H1 (cell line): ENCODE results near the gene CCDC12. TPM values are rescaled to one million over a fixed set of nuclear protein-coding genes. Genes with fewer than 3 reads are reported as not detected.

Source experiments
- CTCF ChIA-PET: fragments of 300-600 bp; sonication (Branson Sonifier 250); formaldehyde crosslinking; loops from one replicate; lab custom pipeline; 2021; ENCODE audit not compliant: partially characterized antibody; lab: Charles Lee
- POLR2A ChIA-PET: fragments of 300-600 bp; sonication (Branson Sonifier 250); formaldehyde crosslinking; loops from one replicate; lab custom pipeline; 2021; ENCODE audit warnings: inconsistent platforms; ENCODE audit not compliant: partially characterized antibody; lab: Charles Lee
- DNase-seq, 2 experiments: peaks; one replicate each; pipeline versions ENCODE4 v3.0.0 to v3.0.0-alpha.2; 2010 to 2022; ENCODE audit warnings: low spot score in 2 of 2, low read depth in 1 of 2, mixed read lengths in 1 of 2
- FAIRE-seq: peaks from 2 replicates; lab custom pipeline; 2011; peaks lifted over from hg19 to GRCh38; lab: Jason Lieb, UNC
- H2AFZ ChIP-seq: 2 replicates; pipeline ENCODE4 v1.8.1; 2012; ENCODE audit warnings: low read length, inconsistent platforms
- H2AK5ac ChIP-seq: 2 replicates; pipeline ENCODE4 v1.6.1; 2013; ENCODE audit warnings: low read depth, low read length
- H2BK120ac ChIP-seq: replicated peaks from 2 replicates; pipeline ENCODE3; 2013; ENCODE audit warnings: low read depth, low read length, inconsistent platforms
- H2BK12ac ChIP-seq: 2 replicates; pipeline ENCODE4 v1.6.1; 2013; ENCODE audit warnings: low read depth, low read length
- H2BK15ac ChIP-seq: 2 replicates; pipeline ENCODE4 v1.6.1; 2013; ENCODE audit warnings: low read length
- H2BK20ac ChIP-seq: 2 replicates; pipeline ENCODE4 v1.6.1; 2013; ENCODE audit warnings: low read length
- H2BK5ac ChIP-seq: 2 replicates; pipeline ENCODE4 v1.6.1; 2013; ENCODE audit warnings: low read depth, low read length
- H3K14ac ChIP-seq: 2 replicates; pipeline ENCODE4 v1.6.1; 2013; ENCODE audit warnings: inconsistent platforms; ENCODE audit not compliant: insufficient read length
- H3K18ac ChIP-seq: 2 replicates; pipeline ENCODE4 v1.6.1; 2013; ENCODE audit warnings: low read length; ENCODE audit errors: extremely low read depth
- H3K23ac ChIP-seq: 2 replicates; pipeline ENCODE4 v1.6.1; 2013; ENCODE audit warnings: inconsistent platforms; ENCODE audit not compliant: insufficient read length
- H3K23me2 ChIP-seq: 2 replicates; pipeline ENCODE4 v1.6.1; 2013; ENCODE audit warnings: low read depth, low read length
- H3K27ac ChIP-seq: 2 replicates; pipeline ENCODE4 v1.6.1; 2011; ENCODE audit warnings: low read depth, low read length, inconsistent platforms
- H3K27me3 ChIP-seq, 4 experiments: replicated peaks in 1 of 4; 1 replicate in 1 of 4; 2 replicates in 3 of 4; pipeline versions ENCODE4 v1.6.1 to v1.8.1; 2011 to 2013; ENCODE audit warnings: low read length in 3 of 4, mild to moderate bottlenecking in 3 of 4, inconsistent platforms in 2 of 4, mixed read lengths in 2 of 4, moderate library complexity in 1 of 4; ENCODE audit not compliant: control insufficient read depth in 3 of 4, insufficient read depth in 3 of 4; ENCODE audit errors: extremely low read depth in 1 of 4
- H3K36me3 ChIP-seq, 4 experiments: 2 replicates each; pipeline versions ENCODE4 v1.6.1 to v1.8.1; 2011 to 2013; ENCODE audit warnings: mild to moderate bottlenecking in 4 of 4, low read length in 3 of 4, moderate library complexity in 2 of 4, control low read depth in 1 of 4, inconsistent platforms in 1 of 4; ENCODE audit not compliant: insufficient read depth in 4 of 4, control insufficient read depth in 2 of 4
- H3K4ac ChIP-seq: replicated peaks from 2 replicates; pipeline ENCODE3; 2013; ENCODE audit warnings: low read length, low read depth, mixed read lengths, inconsistent platforms; ENCODE audit not compliant: insufficient read length
- H3K4me1 ChIP-seq, 4 experiments: replicated peaks in 1 of 4; 1 replicate in 1 of 4; 2 replicates in 3 of 4; pipeline versions ENCODE4 v1.6.1 to v1.8.1; 2011 to 2013; ENCODE audit warnings: low read length in 3 of 4, inconsistent platforms in 2 of 4, mixed read lengths in 1 of 4; ENCODE audit not compliant: insufficient read depth in 4 of 4, control insufficient read depth in 3 of 4
- H3K4me2 ChIP-seq, 2 experiments: 2 replicates each; pipeline versions ENCODE4 v1.6.1 to v1.8.1; 2011 to 2013; ENCODE audit warnings: low read depth in 2 of 2, low read length in 2 of 2, control low read depth in 1 of 2, inconsistent platforms in 1 of 2, mild to moderate bottlenecking in 1 of 2; ENCODE audit not compliant: insufficient read depth in 1 of 2
- H3K4me3 ChIP-seq, 4 experiments: fragments of 200-600, 300-600 bp in 1 of 4; sonication (generic), shearing (Covaris generic), sonication (Bioruptor Twin) in 1 of 4; 2 replicates each; pipeline versions ENCODE4 v1.5.1 to v1.8.1; 2011 to 2016; ENCODE audit warnings: low read length in 4 of 4, low read depth in 3 of 4, control low read depth in 2 of 4, inconsistent platforms in 2 of 4, mild to moderate bottlenecking in 2 of 4, mixed read lengths in 1 of 4, moderate library complexity in 1 of 4; ENCODE audit not compliant: insufficient read depth in 2 of 4; ENCODE audit errors: extremely low read depth in 1 of 4
- H3K56ac ChIP-seq: replicated peaks from 2 replicates; pipeline ENCODE3; 2013; ENCODE audit warnings: low read depth, mild to moderate bottlenecking, mixed read lengths, low read length, inconsistent platforms; ENCODE audit not compliant: insufficient read length
- H3K79me1 ChIP-seq: 2 replicates; pipeline ENCODE4 v1.6.1; 2013; ENCODE audit warnings: low read depth, low read length, control low read depth
- H3K79me2 ChIP-seq, 2 experiments: 2 replicates each; pipeline versions ENCODE4 v1.6.1 to v1.8.1; 2012 to 2013; ENCODE audit warnings: low read length in 2 of 2, mild to moderate bottlenecking in 2 of 2, inconsistent platforms in 1 of 2; ENCODE audit not compliant: insufficient read depth in 2 of 2, control insufficient read depth in 1 of 2
- H3K9ac ChIP-seq, 4 experiments: replicated peaks in 1 of 4; 1 replicate in 1 of 4; 2 replicates in 3 of 4; pipeline versions ENCODE4 v1.6.1 to v1.8.1; 2011 to 2013; ENCODE audit warnings: low read depth in 3 of 4, low read length in 3 of 4, control low read depth in 2 of 4, mild to moderate bottlenecking in 2 of 4, moderate library complexity in 2 of 4, inconsistent platforms in 1 of 4; ENCODE audit errors: extremely low read depth in 1 of 4
- H3K9me3 ChIP-seq, 2 experiments: 2 replicates each; pipeline versions ENCODE4 v1.6.1 to v1.8.1; 2012 to 2013; ENCODE audit warnings: mild to moderate bottlenecking in 2 of 2, moderate library complexity in 2 of 2, control low read depth in 1 of 2, inconsistent platforms in 1 of 2, low read depth in 1 of 2, low read length in 1 of 2, mixed read lengths in 1 of 2; ENCODE audit not compliant: insufficient read depth in 2 of 2
- H4K20me1 ChIP-seq, 2 experiments: replicated peaks in 1 of 2; 2 replicates each; pipeline versions ENCODE3 to v1.8.1; 2011 to 2013; ENCODE audit warnings: inconsistent platforms in 2 of 2, low read length in 2 of 2, mild to moderate bottlenecking in 1 of 2; ENCODE audit not compliant: insufficient read depth in 2 of 2, control insufficient read depth in 1 of 2
- H4K5ac ChIP-seq: 2 replicates; pipeline ENCODE4 v1.6.1; 2013; ENCODE audit warnings: low read length, low read depth, mixed read lengths, inconsistent platforms; ENCODE audit not compliant: insufficient read length
- H4K8ac ChIP-seq: 2 replicates; pipeline ENCODE4 v1.8.0; 2013; ENCODE audit warnings: mild to moderate bottlenecking, moderate library complexity, low read length, inconsistent platforms; ENCODE audit not compliant: insufficient read depth; ENCODE audit errors: extremely low read depth
- H4K91ac ChIP-seq: replicated peaks from 2 replicates; pipeline ENCODE3; 2013; ENCODE audit warnings: low read length, mixed read lengths, inconsistent platforms; ENCODE audit not compliant: insufficient read length
- POLR2AphosphoS5 ChIP-seq: IDR thresholded peaks from 2 replicates; pipeline ENCODE4 v1.6.1; 2011; ENCODE audit warnings: low read depth, low read length
- WGBS, 2 experiments: shearing (Covaris generic) in 1 of 2; methylation state at CpG; one replicate each; pipeline versions ENCODE4 v1.1.6 to v1.1.7; 2013 to 2015; ENCODE audit warnings: low lambda C conversion rate in 2 of 2, mixed read lengths in 2 of 2, inconsistent platforms in 1 of 2, low coverage in 1 of 2, missing lambda C conversion rate in 1 of 2; ENCODE audit not compliant: insufficient replicate concordance in 2 of 2, insufficient coverage in 1 of 2, insufficient read length in 1 of 2; ENCODE audit errors: extremely low coverage in 1 of 2, missing lambda C conversion rate in 1 of 2; 5-methylcytosine and 5-hydroxymethylcytosine counted together
- polyA plus RNA-seq, 7 experiments: library from polyadenylated mRNA; depleted of rRNA in 3 of 7; stranded (reverse) in 5 of 7; unstranded in 2 of 7; fragments of >200 nt in 5 of 7; fragments of 200-250 nt in 2 of 7; gene quantifications; 1 replicate in 5 of 7; 2 replicates in 1 of 7; 4 replicates in 1 of 7; pipeline versions ENCODE4 v1.2.1 to v1.2.3, GENCODE V29; 2011 to 2013; ENCODE audit warnings: missing spikeins in 2 of 7, mixed read lengths in 2 of 7
- total RNA-seq: library from RNA; stranded (reverse); fragmentation: NEBNext Ultra II Directional; extraction: Animal tissue kit (Norgen Biotek cat#: 25700); gene quantifications from 2 replicates; pipeline ENCODE4 v1.2.1, GENCODE V29; 2021

Gene CCDC12
- total and polyA plus RNA-seq, 2 of the 8 experiments (the other 6 are each of a cell fraction or from before 2014, with no cell fraction given) = 29.5 to 41.3 TPM

- H2BK120ac ChIP-seq = no peak overlapping the region
- no peak overlapping the region for H2BK5ac ChIP-seq
- no peaks in the 10 kb centered on the region for H3K23me2 ChIP-seq
- no peak overlapping the region for H2BK20ac ChIP-seq
- H3K23ac ChIP-seq = no peak overlapping the region
- no peaks in the 10 kb centered on the region for H3K79me1 ChIP-seq
- H3K9me3 ChIP-seq = no peaks in the 10 kb centered on the region
- no peak overlapping the region for H3K4ac ChIP-seq
- no peak overlapping the region for H3K14ac ChIP-seq
- H3K36me3 ChIP-seq = no peaks in the 10 kb centered on the region
- H2AK5ac ChIP-seq = peak overlapping the region; percentile 82; the same call in 1 of the 2 replicates
- FAIRE-seq (no peak), DNase-seq (no peak)
- ChIA-PET POLR2A (no interaction called here), CTCF (interaction anchor here (1.0 to 2.7 kb wide), 4 partner anchors 12 to 160 kb away, joined by 3 to 6 read pairs (median 3); partner anchors contain the start of gene MYL3)
- H2BK12ac ChIP-seq = no peak overlapping the region
- peaks cover 0 to 9% (median 0%) of the 10 kb centered on the region in 4 experiments; a peak in 2 of 7 replicates for H3K4me1 ChIP-seq
- no peak overlapping the region for H3K18ac ChIP-seq
- no peak overlapping the region for H2AFZ ChIP-seq
- no peak overlapping the region for H3K4me3 ChIP-seq
- H3K27me3 ChIP-seq = peaks cover 11 to 56% (median 46%) of the 10 kb centered on the region in 4 experiments
- H4K8ac ChIP-seq = no peak overlapping the region
- H3K4me2 ChIP-seq = no peak overlapping the region
- 84% methylated on average over 9 of the region's 9 CpGs; no CpG with 5 or more reads in 1 of the 2 experiments for WGBS, 2 experiments
- no peak overlapping the region for H3K9ac ChIP-seq
- peaks cover 0 to 6% of the 10 kb centered on the region in 2 experiments for H4K20me1 ChIP-seq
- H3K27ac ChIP-seq = no peak overlapping the region
- no peak overlapping the region for H2BK15ac ChIP-seq
- H4K5ac ChIP-seq = no peak overlapping the region
- no peaks in the 10 kb centered on the region for H3K79me2 ChIP-seq
- H4K91ac ChIP-seq = no peak overlapping the region
- H3K56ac ChIP-seq = no peak overlapping the region
- no peak for TF ChIP-seq POLR2AphosphoS5
These were observed 101.0 kb downstream of the CCDC12 start for GRCh38 chr3:46875560-46875959.
